ENCODE data around the gene CENPS. TPM values are rescaled to one million over a fixed set of nuclear protein-coding genes. Genes with fewer than 3 reads are reported as not detected.

CENPS gene
- 9.8 TPM for total RNA-seq (ENCODE audit: unreplicated experiment)
- long read RNA-seq, partial matches to known transcripts: 0 of 7 reads
- long read RNA-seq, other reads (novel, unspliced or antisense): 0 of 7 reads

DNA sequence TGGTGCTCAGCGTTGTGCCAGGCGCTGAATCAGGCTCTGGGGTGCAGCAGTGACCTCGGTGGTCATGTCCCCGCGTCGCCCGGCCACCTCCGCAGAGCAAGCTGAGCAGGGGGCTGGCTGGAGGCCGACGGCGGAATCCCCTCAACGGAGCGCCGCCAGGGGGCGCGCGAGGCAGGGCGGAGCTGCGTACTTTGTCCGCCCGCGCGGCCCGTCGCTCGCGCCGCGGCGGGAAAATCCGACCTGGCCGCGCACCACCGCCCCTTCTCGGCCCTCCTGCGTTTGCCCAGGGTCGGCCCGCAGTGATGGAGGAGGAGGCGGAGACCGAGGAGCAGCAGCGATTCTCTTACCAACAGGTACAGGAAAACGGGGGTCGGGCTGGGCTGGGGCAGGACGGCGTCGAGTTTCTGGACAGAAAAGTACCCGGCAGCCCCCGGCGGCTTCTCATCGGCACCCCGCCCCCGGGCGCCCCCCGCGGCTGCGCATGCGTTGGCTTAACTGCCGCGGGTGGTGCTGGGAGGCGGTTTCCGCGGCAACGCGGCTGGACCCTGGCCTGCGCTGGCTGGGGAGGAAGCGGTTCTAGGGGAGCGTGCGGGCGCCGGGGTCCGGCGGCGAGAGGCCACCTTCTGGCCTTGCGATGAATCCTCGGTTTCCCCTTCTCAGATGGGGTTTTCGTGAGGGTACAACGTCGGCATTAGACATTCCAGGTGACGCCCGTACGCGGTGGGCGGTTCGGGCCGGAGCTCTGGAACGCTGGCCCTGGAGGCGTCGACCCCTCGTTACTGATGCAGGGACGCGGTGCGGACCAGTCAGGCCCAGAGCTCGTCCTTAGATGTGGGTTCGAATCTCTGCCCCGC, at the start of gene CENPS:
CENPS (plus strand) TSS at position 218 of the 854 bp plus-strand sequence; CDS start at position 303, 85 bp downstream.
- DNase-seq (ENCODE audit: low spot score): peak; percentile 96
- H3K27me3 Mint-ChIP-seq (ENCODE audit: unreplicated experiment): peaks cover 3% of the 10 kb centered on the region
- peaks cover 12% of the 10 kb centered on the region for H3K4me1 Mint-ChIP-seq (ENCODE audit: unreplicated experiment)
- peaks cover 3% of the 10 kb centered on the region for H3K36me3 Mint-ChIP-seq (ENCODE audit: low read depth, unreplicated experiment)
- H3K9me3 Mint-ChIP-seq (ENCODE audit: unreplicated experiment): no peaks in the 10 kb centered on the region
- H3K27ac Mint-ChIP-seq (ENCODE audit: unreplicated experiment): peak within 1 kb of the TSS; percentile 90
- peak within 1 kb of the TSS; percentile 95 for H3K4me3 Mint-ChIP-seq (ENCODE audit: unreplicated experiment)
- TF ChIP-seq, protein P1, sequence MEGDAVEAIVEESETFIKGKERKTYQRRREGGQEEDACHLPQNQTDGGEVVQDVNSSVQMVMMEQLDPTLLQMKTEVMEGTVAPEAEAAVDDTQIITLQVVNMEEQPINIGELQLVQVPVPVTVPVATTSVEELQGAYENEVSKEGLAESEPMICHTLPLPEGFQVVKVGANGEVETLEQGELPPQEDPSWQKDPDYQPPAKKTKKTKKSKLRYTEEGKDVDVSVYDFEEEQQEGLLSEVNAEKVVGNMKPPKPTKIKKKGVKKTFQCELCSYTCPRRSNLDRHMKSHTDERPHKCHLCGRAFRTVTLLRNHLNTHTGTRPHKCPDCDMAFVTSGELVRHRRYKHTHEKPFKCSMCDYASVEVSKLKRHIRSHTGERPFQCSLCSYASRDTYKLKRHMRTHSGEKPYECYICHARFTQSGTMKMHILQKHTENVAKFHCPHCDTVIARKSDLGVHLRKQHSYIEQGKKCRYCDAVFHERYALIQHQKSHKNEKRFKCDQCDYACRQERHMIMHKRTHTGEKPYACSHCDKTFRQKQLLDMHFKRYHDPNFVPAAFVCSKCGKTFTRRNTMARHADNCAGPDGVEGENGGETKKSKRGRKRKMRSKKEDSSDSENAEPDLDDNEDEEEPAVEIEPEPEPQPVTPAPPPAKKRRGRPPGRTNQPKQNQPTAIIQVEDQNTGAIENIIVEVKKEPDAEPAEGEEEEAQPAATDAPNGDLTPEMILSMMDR (IDR thresholded peaks at IDR 0.05; ENCODE audit: unreplicated experiment): peak; percentile 99

DNA sequence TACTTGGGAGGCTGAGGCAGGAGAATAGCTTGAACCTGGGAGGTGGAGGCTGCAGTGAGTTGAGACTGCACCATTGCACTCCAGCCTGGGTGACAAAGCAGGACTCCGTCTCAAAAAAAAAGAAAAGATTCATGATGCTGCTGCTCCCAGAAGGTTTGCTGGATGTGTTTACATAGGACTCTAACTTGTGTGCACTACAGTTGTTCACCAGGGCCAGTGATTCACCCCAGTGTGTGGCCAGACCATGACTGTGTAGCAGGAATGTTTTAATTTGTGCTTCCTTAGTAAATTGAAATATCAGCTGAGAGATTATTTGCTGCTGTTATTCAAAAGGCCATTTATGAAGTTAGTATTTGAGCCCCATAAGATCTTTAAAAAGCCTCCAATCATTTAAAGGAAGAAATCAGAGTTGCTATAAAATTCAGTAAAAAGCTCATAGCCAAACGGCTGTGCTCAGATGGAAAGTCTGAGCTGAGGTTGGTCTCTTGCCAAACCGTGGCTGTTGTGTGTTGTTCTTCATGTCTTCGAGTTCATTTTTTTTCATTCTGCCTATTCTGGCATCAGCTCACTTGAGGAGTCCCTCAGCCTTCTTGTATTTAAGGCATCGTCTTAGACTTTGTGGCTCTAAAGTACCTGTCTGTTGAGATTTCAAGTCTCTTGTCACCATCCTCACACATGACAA, 49.5 kb upstream of the CENPS start:
- Mint-ChIP-seq H3K36me3 (ENCODE audit: low read depth, unreplicated experiment) (peaks cover 48% of the 10 kb centered on the region), H3K27ac (ENCODE audit: unreplicated experiment) (no peak overlapping the region), H3K9me3 (ENCODE audit: unreplicated experiment) (no peaks in the 10 kb centered on the region), H3K27me3 (ENCODE audit: unreplicated experiment) (peaks cover 8% of the 10 kb centered on the region), H3K4me3 (ENCODE audit: unreplicated experiment) (no peak overlapping the region), H3K4me1 (ENCODE audit: unreplicated experiment) (peaks cover 6% of the 10 kb centered on the region)
- TF ChIP-seq, protein P1 (IDR thresholded peaks at IDR 0.05; ENCODE audit: unreplicated experiment): no peak
- DNase-seq (ENCODE audit: low spot score): no peak

DNA sequence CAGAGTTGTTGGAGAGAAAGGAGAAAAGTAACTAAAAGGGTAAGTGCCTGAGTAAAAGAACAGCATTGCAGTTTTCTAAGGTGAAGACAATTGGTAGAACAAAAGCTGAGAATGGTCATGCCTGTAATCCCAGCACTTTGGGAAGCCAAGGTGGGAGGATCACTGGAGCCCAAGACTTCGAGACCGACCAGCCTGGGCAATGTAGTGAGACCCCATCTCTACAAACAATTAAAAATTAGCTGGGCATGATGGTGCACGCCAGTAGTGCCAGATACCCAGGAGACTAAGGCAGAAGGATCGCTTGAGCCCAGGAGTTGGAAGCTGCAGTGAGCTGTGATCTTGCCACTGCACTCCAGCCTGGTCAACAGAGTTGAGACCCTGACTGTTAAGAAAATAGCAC, 46.6 kb upstream of the CENPS start:
- H3K27me3 Mint-ChIP-seq (ENCODE audit: unreplicated experiment): peaks cover 8% of the 10 kb centered on the region
- no peak overlapping the region for H3K4me3 Mint-ChIP-seq (ENCODE audit: unreplicated experiment)
- no peaks in the 10 kb centered on the region for H3K9me3 Mint-ChIP-seq (ENCODE audit: unreplicated experiment)
- no peak for DNase-seq (ENCODE audit: low spot score)
- peaks cover 41% of the 10 kb centered on the region for H3K36me3 Mint-ChIP-seq (ENCODE audit: low read depth, unreplicated experiment)
- peaks cover 19% of the 10 kb centered on the region for H3K4me1 Mint-ChIP-seq (ENCODE audit: unreplicated experiment)
- peak overlapping the region; percentile 6 for H3K27ac Mint-ChIP-seq (ENCODE audit: unreplicated experiment)
- TF ChIP-seq, protein P1 (IDR thresholded peaks at IDR 0.05; ENCODE audit: unreplicated experiment): no peak

DNA sequence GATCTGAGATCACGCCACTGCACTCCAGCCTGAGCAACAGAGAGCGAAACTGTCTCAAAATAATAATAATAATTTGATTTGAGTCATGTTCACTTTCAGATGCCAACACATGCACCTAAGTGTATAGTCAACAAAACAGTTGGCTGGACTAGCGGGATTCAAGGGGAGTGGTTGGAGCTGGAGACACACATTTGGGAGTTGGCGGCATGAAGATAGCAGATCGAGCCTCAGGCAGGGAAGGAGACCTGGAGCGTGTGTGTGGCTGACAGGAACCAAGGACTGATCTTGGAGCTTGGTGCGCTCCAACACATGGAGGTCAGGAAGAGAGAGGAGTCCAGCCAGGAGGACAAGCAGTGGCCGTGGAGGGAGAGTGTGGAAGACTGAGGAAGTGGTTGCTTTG, 46.0 kb upstream of the CENPS start:
- DNase-seq (ENCODE audit: low spot score): no peak
- TF ChIP-seq, protein P1 (IDR thresholded peaks at IDR 0.05; ENCODE audit: unreplicated experiment): no peak
- no peaks in the 10 kb centered on the region for H3K9me3 Mint-ChIP-seq (ENCODE audit: unreplicated experiment)
- peaks cover 35% of the 10 kb centered on the region for H3K36me3 Mint-ChIP-seq (ENCODE audit: low read depth, unreplicated experiment)
- peaks cover 8% of the 10 kb centered on the region for H3K27me3 Mint-ChIP-seq (ENCODE audit: unreplicated experiment)
- H3K4me3 Mint-ChIP-seq (ENCODE audit: unreplicated experiment): no peak overlapping the region
- H3K27ac Mint-ChIP-seq (ENCODE audit: unreplicated experiment): peak overlapping the region; percentile 6
- H3K4me1 Mint-ChIP-seq (ENCODE audit: unreplicated experiment): peaks cover 19% of the 10 kb centered on the region

Data from endothelial cell (in vitro differentiated cells).